Germinal center (tissue), 1 donor: ENCODE measurements around the gene PMEPA1.
A peak's percentile ranks its signal among the peaks of the same experiment; 100 is the strongest.

ENCODE experiments used
- DNase-seq: peaks from one replicate; pipeline ENCODE4 v3.0.0; 2012; ENCODE audit warnings: mixed read lengths, low spot score

The PMEPA1 gene, protein sequence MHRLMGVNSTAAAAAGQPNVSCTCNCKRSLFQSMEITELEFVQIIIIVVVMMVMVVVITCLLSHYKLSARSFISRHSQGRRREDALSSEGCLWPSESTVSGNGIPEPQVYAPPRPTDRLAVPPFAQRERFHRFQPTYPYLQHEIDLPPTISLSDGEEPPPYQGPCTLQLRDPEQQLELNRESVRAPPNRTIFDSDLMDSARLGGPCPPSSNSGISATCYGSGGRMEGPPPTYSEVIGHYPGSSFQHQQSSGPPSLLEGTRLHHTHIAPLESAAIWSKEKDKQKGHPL

GRCh38 chr20:57709823-57710799, at the start of gene PMEPA1:
Gene PMEPA1, minus strand, starts transcription at chr20:57710015. Its CDS starts 433 bp downstream, at chr20:57709582.
- DNase-seq, result peak; percentile 88

- no peak for DNase-seq
These were observed 48.0 kb upstream of the PMEPA1 start for GRCh38 chr20:57757767-57758166.

GRCh38 chr20:57756921-57757320, 47.1 kb upstream of the PMEPA1 start:
- DNase-seq, result no peak

DNA sequence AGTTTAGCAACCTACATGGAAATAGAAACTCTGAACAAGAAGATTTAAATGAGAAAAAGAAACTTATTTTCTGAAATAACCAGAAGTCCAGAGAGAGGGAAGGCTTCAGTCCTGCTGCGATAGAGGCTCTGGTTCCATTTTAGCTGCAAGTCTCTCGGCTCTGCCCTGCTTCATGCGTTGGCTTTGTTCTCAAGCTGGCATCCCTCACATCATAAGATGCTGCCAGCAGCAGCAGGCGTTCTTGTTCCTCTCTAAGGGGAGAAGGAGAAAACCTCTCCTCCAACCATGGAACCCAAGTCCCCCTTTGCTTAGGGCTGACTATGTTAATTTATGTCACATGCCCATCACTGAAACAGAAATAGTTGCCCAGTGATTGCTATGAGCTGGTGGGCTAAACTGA, 46.4 kb upstream of the PMEPA1 start:
- DNase-seq, result no peak

GRCh38 chr20:57755609-57756008, 45.8 kb upstream of the PMEPA1 start:
- DNase-seq, result no peak

- DNase-seq, result no peak
These were observed 44.4 kb upstream of the PMEPA1 start for GRCh38 chr20:57754190-57754589.

DNA sequence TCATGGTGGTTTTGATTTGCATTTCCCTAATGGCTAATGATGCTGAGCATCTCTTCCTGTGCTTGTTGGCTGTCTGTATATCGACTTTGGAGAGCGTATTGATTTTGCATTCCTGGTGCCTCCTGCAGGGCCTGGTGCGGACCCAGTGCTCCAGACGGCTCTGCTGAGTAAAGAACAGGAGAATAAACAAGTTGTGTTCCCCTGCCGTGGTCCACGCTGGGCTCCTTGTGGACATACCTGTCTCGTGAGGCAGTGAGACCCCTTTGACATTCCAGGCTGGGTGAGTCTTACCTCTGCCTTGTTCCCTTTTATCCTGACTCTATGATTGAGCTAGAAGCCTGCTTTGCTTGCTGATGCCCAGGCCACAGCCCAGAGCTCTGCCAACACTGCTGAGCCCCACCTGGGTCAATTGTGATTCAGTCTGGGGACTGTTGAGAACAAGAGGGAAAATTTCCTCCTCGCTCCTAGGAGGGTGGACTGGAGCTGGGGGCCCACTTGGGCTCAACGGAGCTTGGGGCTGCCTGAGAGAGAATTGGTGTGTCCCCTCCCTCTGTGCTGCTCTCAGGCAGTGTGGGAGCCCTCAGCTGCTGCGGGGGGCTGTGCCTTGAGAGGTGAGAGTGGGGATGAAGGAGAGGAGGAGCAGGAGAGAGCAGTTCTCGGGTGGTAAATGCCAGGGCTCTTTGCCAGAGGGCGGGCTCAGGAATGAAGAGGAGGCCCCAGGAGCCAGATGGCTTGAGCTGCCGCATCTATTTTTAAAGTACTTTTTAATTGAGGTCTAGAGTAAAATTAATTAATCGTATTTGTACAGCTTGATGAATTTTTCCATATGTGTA, 43.7 kb upstream of the PMEPA1 start:
- no peak for DNase-seq

- no peak for DNase-seq
These were observed 41.6 kb upstream of the PMEPA1 start for GRCh38 chr20:57751411-57751810.

DNA sequence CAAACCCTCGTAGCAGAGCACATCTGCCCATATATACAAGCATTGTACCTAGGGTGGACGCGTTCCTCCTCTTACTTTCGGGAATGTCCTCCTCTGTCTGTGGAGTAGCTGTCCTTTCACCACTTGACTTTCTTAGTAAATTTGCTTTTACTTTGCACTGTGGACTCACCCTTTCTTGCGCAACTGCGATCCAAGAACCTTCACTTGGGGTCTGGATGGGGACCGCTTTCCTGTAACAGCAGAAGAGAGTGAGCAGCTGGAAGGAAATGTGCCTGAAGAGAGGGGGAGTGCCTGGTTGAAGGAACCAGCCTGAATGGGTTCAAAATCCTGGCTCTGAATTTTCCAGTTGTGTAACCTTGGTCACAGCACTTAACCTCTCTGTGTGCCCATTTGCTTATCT, 40.1 kb upstream of the PMEPA1 start:
- DNase-seq, result no peak

- no peak for DNase-seq
These were observed 39.4 kb upstream of the PMEPA1 start for GRCh38 chr20:57749131-57749690.

- no peak for DNase-seq
These were observed 38.9 kb upstream of the PMEPA1 start for GRCh38 chr20:57748601-57749130.

GRCh38 chr20:57747861-57748481, 38.2 kb upstream of the PMEPA1 start:
- DNase-seq, result no peak

DNA sequence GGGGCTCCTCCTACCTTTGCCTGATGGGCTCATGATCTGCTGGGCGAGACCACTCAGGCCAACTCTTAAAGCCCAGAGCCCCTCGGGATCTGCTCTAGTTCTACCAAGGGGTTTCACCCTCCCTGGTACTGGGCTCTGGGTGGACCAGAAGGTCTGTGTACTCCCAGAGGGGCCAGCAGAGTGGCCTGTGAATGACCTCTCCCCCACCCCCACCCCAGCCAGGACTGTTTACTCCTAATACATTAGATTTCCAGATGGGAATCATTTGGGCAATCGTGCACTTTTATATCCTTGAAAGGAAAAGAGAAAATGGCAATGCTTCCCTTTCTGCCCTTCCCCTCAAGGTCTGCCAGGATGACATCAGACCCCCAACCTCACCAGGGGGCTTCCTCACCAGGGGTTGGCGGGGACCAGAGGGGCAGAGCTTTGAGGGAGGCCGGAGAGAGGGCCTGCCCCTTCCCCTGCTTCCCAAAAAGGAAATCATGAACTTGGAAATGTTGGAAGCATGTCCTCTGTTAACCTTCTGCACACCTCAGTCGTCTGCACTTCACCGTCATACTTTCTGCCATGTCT, 37.1 kb upstream of the PMEPA1 start:
- no peak for DNase-seq

DNA sequence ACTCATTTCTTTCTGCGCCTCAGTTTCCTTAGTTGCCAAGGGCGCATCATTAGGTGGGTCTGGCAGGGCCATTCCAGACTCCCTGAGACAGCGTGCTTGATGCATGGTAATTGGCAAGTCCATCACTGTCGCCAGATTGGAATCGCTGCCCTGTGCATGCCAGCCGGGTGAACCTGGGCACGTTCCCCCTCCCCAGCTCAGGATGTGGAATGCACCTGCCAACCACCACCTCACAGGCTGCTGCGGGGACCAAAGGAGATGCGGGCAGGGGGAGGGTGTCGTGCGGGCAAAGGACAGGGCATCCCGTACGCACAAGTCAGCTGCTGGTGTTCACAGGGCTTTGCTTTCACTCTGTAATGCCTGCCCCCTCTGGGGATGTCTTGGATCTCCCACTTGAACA, 36.4 kb upstream of the PMEPA1 start:
- DNase-seq, result no peak

DNA sequence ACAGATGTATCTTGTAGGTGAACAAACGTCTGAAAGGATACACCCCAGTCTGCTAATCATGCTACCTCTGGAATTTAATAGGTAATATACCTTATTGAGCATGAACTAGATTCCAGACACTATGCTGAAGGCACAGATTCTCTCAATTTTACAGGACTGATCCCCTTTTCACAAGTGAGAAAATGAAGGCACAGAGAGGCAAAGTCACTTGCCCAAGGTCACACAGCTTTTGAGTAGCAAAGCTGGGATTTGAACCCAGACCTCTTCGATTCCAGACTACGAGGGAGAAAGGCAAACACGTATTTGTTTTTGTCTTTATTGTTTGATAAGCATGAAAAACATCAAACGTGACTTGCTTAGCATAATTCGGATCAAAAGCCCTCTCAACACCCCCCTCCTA, 34.4 kb upstream of the PMEPA1 start:
- no peak for DNase-seq

GRCh38 chr20:57743450-57744095, 33.8 kb upstream of the PMEPA1 start:
- DNase-seq, result no peak

DNA sequence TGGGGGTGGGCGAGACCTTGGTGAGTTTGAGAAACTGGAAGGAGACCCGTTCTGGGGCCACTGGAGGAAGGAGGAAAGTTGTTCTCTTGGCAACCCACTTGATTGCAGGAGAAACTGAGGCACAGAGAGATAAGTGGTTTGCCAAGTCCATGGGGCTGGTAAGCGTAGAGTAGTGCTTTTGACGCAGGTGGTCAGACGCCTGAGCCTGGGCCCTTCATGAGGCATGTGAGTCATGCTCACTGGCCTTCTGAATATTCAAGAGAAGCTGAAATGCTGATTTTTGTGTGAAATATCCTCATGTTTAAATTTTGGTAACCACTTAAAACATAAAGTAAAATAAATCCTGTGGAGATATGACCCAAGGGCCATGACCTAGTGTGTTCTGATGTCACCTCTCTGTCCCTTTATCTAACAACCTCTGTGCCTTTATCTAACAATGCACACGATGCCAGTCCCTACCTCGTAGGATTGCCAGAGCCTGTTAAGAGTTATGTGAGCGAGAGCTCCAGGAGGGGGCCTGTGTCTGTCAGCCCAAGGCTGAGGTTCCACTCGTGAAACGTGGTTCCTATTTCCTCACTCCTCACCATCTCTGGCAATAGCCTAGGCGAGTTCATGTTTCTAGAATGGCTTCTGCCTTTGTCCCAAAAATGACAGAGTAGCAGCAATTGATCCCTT, 32.8 kb upstream of the PMEPA1 start:
- DNase-seq, result no peak

DNA sequence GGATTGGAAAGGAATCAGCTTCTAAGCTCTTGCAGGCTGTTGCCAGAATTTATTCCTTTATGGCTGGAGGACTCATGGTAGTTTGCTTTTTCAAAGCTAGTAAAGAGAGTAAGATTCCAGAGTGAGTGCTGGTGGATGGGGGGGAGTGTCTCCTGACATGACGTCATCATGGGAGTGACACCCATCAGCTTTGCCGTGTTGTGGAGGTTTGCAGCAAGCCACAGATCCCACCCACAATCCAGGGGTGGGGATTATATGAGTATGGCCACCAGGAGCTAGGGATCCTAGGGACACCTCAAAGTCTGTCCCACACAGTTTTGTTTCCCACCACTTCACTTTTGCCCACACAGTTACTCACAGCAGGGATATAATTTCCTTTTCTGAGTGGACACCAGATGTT, 28.7 kb upstream of the PMEPA1 start:
- DNase-seq, result no peak

DNA sequence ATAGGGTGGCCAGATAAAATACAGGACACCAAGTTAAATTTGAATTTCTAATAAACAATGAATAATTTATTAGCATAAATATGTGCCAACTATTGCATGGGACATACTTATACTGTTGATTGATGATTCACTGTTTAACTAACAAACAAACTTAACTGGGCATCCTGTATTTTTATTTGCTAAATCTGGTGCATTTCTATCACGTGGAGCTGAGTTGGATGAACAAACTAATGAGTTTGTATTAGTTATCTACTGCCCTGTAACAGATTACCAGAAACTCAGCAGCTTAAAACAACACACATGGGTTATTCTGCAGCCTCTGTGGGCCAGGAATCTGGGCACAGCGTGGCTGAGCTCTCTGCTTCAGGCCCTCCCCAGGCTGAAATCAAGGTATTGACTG, 28.2 kb upstream of the PMEPA1 start:
- DNase-seq, result no peak

- DNase-seq, result no peak
These were observed 27.5 kb upstream of the PMEPA1 start for GRCh38 chr20:57737349-57737748.
